BE2C (cell line): ENCODE results near the gene PLEKHA6.

Source experiments
- DNase-seq: peaks from one replicate; pipeline ENCODE4 v3.0.0-alpha.2; 2020
- H3K27me3 ChIP-seq: fragments of 250-450 bp; sonication (Bioruptor Pico); 2 replicates; pipeline ENCODE4 v1.5.1; 2020; ENCODE audit warnings: mild to moderate bottlenecking
- H3K36me3 ChIP-seq: fragments of 250-450 bp; sonication (Bioruptor Pico); 2 replicates; pipeline ENCODE4 v1.5.1; 2020; ENCODE audit warnings: mild to moderate bottlenecking
- H3K4me1 ChIP-seq: fragments of 250-450 bp; sonication (Bioruptor Pico); 2 replicates; pipeline ENCODE4 v1.5.1; 2020
- H3K4me3 ChIP-seq: 2 replicates; pipeline ENCODE4 v1.5.1; 2011; ENCODE audit warnings: low read depth, low read length
- H3K9me3 ChIP-seq: fragments of 250-450 bp; sonication (Bioruptor Pico); 2 replicates; pipeline ENCODE4 v1.5.1; 2020
- CTCF ChIP-seq: IDR thresholded peaks from 2 replicates; pipeline ENCODE4 v1.5.1; 2012; ENCODE audit warnings: mild to moderate bottlenecking, low read depth, low read length

PLEKHA6 gene

GRCh38 chr1:204278251-204278650 lies 81.5 kb downstream of the PLEKHA6 start:
- TF ChIP-seq CTCF: no peak
- H3K4me1 ChIP-seq: peaks cover 40% of the 10 kb centered on the region
- H3K27me3 ChIP-seq: no peaks in the 10 kb centered on the region
- peaks cover 42% of the 10 kb centered on the region for H3K36me3 ChIP-seq
- no peak overlapping the region for H3K4me3 ChIP-seq
- DNase-seq: no peak
- H3K9me3 ChIP-seq: no peaks in the 10 kb centered on the region

GRCh38 chr1:204277563-204278219 lies 82.0 kb downstream of the PLEKHA6 start:
- Histone ChIP-seq H3K4me1 (peaks cover 38% of the 10 kb centered on the region), H3K27me3 (no peaks in the 10 kb centered on the region), H3K4me3 (no peak overlapping the region), H3K9me3 (no peaks in the 10 kb centered on the region), H3K36me3 (peaks cover 46% of the 10 kb centered on the region)
- TF ChIP-seq CTCF: no peak
- no peak for DNase-seq

- H3K4me1 ChIP-seq: peaks cover 34% of the 10 kb centered on the region
- no peak for TF ChIP-seq CTCF
Measured at GRCh38 chr1:204275695-204276370, 83.9 kb downstream of the PLEKHA6 start.

GRCh38 chr1:204274446-204274845 lies 85.3 kb downstream of the PLEKHA6 start:
- Histone ChIP-seq H3K27me3 (no peaks in the 10 kb centered on the region), H3K36me3 (peaks cover 72% of the 10 kb centered on the region), H3K4me3 (no peak overlapping the region), H3K9me3 (no peaks in the 10 kb centered on the region), H3K4me1 (peaks cover 25% of the 10 kb centered on the region)
- DNase-seq: no peak
- TF ChIP-seq CTCF: no peak

More at GRCh38 chr1:204275695-204276370, 83.9 kb downstream of the PLEKHA6 start:
- DNase-seq: no peak
- H3K4me3 ChIP-seq: no peak overlapping the region
- H3K36me3 ChIP-seq: peaks cover 62% of the 10 kb centered on the region
- no peaks in the 10 kb centered on the region for H3K27me3 ChIP-seq
- no peaks in the 10 kb centered on the region for H3K9me3 ChIP-seq

GRCh38 chr1:204272505-204272904 lies 87.2 kb downstream of the PLEKHA6 start:
- peaks cover 64% of the 10 kb centered on the region for H3K36me3 ChIP-seq
- DNase-seq: no peak
- peaks cover 15% of the 10 kb centered on the region for H3K4me1 ChIP-seq
- no peak for TF ChIP-seq CTCF
- H3K9me3 ChIP-seq: no peaks in the 10 kb centered on the region
- no peaks in the 10 kb centered on the region for H3K27me3 ChIP-seq
- H3K4me3 ChIP-seq: no peak overlapping the region

GRCh38 chr1:204271970-204272369 lies 87.8 kb downstream of the PLEKHA6 start:
- no peaks in the 10 kb centered on the region for H3K9me3 ChIP-seq
- peaks cover 64% of the 10 kb centered on the region for H3K36me3 ChIP-seq
- no peak for TF ChIP-seq CTCF
- H3K27me3 ChIP-seq: no peaks in the 10 kb centered on the region
- no peak overlapping the region for H3K4me3 ChIP-seq
- no peak for DNase-seq
- H3K4me1 ChIP-seq: peaks cover 15% of the 10 kb centered on the region
